ENCODE measurements around the gene FITM1. TPM values are rescaled to one million over a fixed set of nuclear protein-coding genes. Genes with fewer than 3 reads are reported as not detected.

FITM1 gene
- total RNA-seq, 4 donors from 2014 or later: 0.68 TPM; not detected in 3

- TF ChIP-seq CTCF (IDR thresholded peaks at IDR 0.05; ENCODE audit: low read depth): no peak
These were observed 36.3 kb upstream of the FITM1 start, which contains the start of gene PCK2 for GRCh38 chr14:24093901-24094840. TSS of gene PCK2 (plus strand) at chr14:24094311. CDS start at chr14:24094406, 95 bp downstream.

GRCh38 chr14:24094841-24095270 is 35.6 kb upstream of the FITM1 start:
- no peak for TF ChIP-seq CTCF (IDR thresholded peaks at IDR 0.05; ENCODE audit: low read depth)

- TF ChIP-seq CTCF (IDR thresholded peaks at IDR 0.05; ENCODE audit: low read depth): no peak
These were observed 35.0 kb upstream of the FITM1 start for GRCh38 chr14:24095271-24096068.

- no peak for TF ChIP-seq CTCF (IDR thresholded peaks at IDR 0.05; ENCODE audit: low read depth)
These were observed 33.8 kb upstream of the FITM1 start for GRCh38 chr14:24096545-24097181.

- no peak for TF ChIP-seq CTCF (IDR thresholded peaks at IDR 0.05; ENCODE audit: low read depth)
These were observed 32.1 kb upstream of the FITM1 start for GRCh38 chr14:24098229-24098926.

GRCh38 chr14:24098927-24099813 is 31.3 kb upstream of the FITM1 start:
- TF ChIP-seq CTCF (IDR thresholded peaks at IDR 0.05; ENCODE audit: low read depth): no peak

All from subcutaneous adipose tissue (tissue), 4 donors.